Vagina (tissue), 2 donors: Measurements from ENCODE around the gene ASTN2. TPM values are rescaled to one million over a fixed set of nuclear protein-coding genes. Genes with fewer than 3 reads are reported as not detected.

Experiments
- DNase-seq, 2 donors: peaks; one replicate each; pipeline ENCODE4 v3.0.0-alpha.2; 2017; ENCODE audit errors: extremely low spot score in 2 of 2
- H3K27ac ChIP-seq: fragments of 200-600 bp; sonication (generic); one replicate; pipeline ENCODE4 v1.5.1; 2019
- H3K27me3 ChIP-seq: fragments of 200-600 bp; sonication (generic); one replicate; pipeline ENCODE4 v1.5.1; 2019
- H3K36me3 ChIP-seq, 2 donors: fragments of 200-600 bp; sonication (generic); one replicate each; pipeline ENCODE4 v1.5.1; 2017 to 2019
- H3K4me1 ChIP-seq: fragments of 200-600 bp; sonication (generic); one replicate; pipeline ENCODE4 v1.5.1; 2019
- H3K4me3 ChIP-seq, 2 donors: fragments of 200-600 bp; sonication (generic); 1 replicate in 1 of 2; 2 replicates in 1 of 2; pipeline ENCODE4 v1.5.1; 2016 to 2019
- H3K9me3 ChIP-seq: fragments of 200-600 bp; sonication (generic); one replicate; pipeline ENCODE4 v1.5.1; 2019
- POLR2A ChIP-seq, 2 donors: fragments of 450-650 bp; IDR thresholded peaks; one replicate each; pipeline ENCODE4 v1.6.1; 2017; ENCODE audit warnings: antibody characterized with exemption in 2 of 2, mild to moderate bottlenecking in 2 of 2, moderate library complexity in 2 of 2
- POLR2AphosphoS5 ChIP-seq, 2 donors: sonication (generic); formaldehyde crosslinking; IDR thresholded peaks; one replicate each; pipeline ENCODE4 v1.9.0; 2017; ENCODE audit warnings: antibody characterized with exemption in 2 of 2, mild to moderate bottlenecking in 2 of 2, low read depth in 1 of 2; ENCODE audit not compliant: insufficient read depth in 1 of 2
- intact Hi-C: fragments of 100-400 bp; cut with DNase I; formaldehyde crosslinking; loops from one replicate; pipeline ENCODE4 v1.15.1; 2023
- total RNA-seq: library from RNA; depleted of rRNA; stranded (reverse); fragments of >200 nt; gene quantifications from one replicate; pipeline ENCODE4 v1.2.3, GENCODE V29; 2016
- TF ChIP-seq, protein P1 (sequence below), 3 experiments: fragments of 450-650 bp in 2 of 3; fragments of 200-600 bp in 1 of 3; sonication (generic) in 1 of 3; IDR thresholded peaks; one replicate each; pipeline ENCODE4 v1.5.1; 2017 to 2019; ENCODE audit warnings: antibody characterized with exemption in 3 of 3, mild to moderate bottlenecking in 2 of 3, moderate library complexity in 2 of 3

Gene ASTN2
- total RNA-seq, 1 donor from 2014 or later = 4.4 TPM

DNA sequence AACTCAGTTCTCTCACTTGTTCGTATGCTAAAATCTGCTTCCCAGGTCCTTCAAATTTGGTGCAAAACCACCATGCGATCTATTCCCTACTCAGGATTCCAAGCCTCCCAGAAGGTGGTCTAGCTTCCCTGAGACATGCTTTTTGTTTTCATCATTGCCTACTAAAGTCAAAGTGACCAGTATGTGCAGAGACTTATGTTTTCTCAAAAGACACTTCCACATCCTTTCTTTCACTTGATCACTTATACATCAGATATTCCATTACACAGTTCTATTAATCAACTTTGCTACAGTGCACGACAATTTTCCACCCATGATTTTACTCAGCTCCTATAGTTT lies 1019.2 kb downstream of the ASTN2 start:
- Histone ChIP-seq H3K9me3 (no peaks in the 10 kb centered on the region), H3K27me3 (no peaks in the 10 kb centered on the region), H3K4me1 (no peaks in the 10 kb centered on the region), H3K27ac (no peak overlapping the region), H3K36me3 (peaks cover 0 to 20% of the 10 kb centered on the region in 2 donors), H3K4me3 (no peak overlapping the region)
- intact Hi-C loops = no loop called here
- no peak for DNase-seq
- TF ChIP-seq, protein P1, sequence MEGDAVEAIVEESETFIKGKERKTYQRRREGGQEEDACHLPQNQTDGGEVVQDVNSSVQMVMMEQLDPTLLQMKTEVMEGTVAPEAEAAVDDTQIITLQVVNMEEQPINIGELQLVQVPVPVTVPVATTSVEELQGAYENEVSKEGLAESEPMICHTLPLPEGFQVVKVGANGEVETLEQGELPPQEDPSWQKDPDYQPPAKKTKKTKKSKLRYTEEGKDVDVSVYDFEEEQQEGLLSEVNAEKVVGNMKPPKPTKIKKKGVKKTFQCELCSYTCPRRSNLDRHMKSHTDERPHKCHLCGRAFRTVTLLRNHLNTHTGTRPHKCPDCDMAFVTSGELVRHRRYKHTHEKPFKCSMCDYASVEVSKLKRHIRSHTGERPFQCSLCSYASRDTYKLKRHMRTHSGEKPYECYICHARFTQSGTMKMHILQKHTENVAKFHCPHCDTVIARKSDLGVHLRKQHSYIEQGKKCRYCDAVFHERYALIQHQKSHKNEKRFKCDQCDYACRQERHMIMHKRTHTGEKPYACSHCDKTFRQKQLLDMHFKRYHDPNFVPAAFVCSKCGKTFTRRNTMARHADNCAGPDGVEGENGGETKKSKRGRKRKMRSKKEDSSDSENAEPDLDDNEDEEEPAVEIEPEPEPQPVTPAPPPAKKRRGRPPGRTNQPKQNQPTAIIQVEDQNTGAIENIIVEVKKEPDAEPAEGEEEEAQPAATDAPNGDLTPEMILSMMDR (IDR thresholded peaks at IDR 0.05) = no peak
- TF ChIP-seq POLR2A (IDR thresholded peaks at IDR 0.05) (no peak), POLR2AphosphoS5 (IDR thresholded peaks at IDR 0.05; ENCODE audit: insufficient read depth in 1 of 2, low read depth in 1 of 2) (no peak)

DNA sequence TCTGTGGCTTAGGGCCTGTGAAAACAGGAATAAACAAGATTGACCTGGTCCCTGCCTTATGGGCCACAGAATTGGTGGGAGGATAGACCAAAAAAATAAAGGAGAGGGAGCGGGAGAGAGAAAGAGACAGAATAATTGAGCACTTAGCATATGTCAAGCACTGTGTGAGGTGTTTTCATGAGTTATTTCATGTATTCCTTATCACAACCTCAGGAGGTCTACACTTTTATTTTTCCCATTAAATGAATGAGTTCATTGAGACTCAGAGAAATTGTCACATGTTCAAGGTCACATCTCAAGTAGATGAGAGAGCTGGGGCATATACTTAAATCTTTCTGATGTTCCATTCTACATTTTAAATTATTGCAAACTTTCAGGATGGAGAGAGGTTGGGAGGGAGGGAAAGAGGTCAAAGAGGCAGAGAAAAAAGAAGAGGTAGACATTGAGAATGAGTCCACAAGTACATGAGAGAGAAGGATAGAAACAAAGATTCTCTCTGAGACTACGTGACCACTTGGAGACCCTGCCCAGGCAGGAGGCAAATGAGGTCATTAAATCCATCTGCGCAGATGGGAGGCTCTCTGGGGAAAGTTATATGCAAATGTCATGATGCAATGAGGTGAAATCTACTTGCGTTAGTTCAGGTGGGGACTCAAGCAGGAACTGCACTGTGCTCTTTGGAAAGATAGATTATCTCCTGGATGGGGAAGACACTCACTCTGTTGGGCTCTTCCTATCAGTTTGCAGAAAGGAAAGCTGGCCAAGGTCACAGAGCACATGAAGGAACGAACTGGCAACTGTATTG lies 1019.8 kb downstream of the ASTN2 start:
- Histone ChIP-seq H3K4me3 (no peak overlapping the region), H3K27me3 (no peaks in the 10 kb centered on the region), H3K36me3 (peaks cover 0 to 20% of the 10 kb centered on the region in 2 donors), H3K4me1 (no peaks in the 10 kb centered on the region), H3K27ac (no peak overlapping the region), H3K9me3 (no peaks in the 10 kb centered on the region)
- intact Hi-C loops = no loop called here
- no peak for DNase-seq
- TF ChIP-seq POLR2A (IDR thresholded peaks at IDR 0.05) (no peak), POLR2AphosphoS5 (IDR thresholded peaks at IDR 0.05; ENCODE audit: insufficient read depth in 1 of 2, low read depth in 1 of 2) (no peak)
- TF ChIP-seq, protein P1 (IDR thresholded peaks at IDR 0.05) = no peak

DNA sequence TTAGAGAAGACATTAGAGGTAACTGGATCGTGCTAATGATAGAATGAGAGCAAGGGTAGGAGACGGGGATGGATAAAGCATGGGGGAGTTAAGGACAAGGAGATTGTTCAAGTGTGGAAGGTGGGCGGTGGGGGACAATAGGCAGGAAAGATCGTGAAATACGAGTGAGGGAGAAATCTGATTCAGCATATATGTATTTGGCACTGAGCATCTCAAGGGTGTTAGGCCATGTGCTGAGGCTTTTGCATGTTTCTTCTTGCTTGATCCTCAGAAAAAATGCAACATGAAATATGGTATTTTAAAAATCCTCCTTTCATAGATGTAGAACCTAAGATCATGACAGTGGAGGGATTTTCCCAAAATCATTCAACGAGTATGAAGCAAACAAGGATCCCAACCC lies 1020.8 kb downstream of the ASTN2 start:
- intact Hi-C loops = no loop called here
- Histone ChIP-seq H3K27ac (no peak overlapping the region), H3K4me3 (no peak overlapping the region), H3K4me1 (no peaks in the 10 kb centered on the region), H3K9me3 (no peaks in the 10 kb centered on the region), H3K36me3 (peaks cover 0 to 20% of the 10 kb centered on the region in 2 donors), H3K27me3 (no peaks in the 10 kb centered on the region)
- DNase-seq = no peak
- TF ChIP-seq POLR2AphosphoS5 (IDR thresholded peaks at IDR 0.05; ENCODE audit: insufficient read depth in 1 of 2, low read depth in 1 of 2) = no peak
- TF ChIP-seq, protein P1 (IDR thresholded peaks at IDR 0.05) = no peak
- no peak for TF ChIP-seq POLR2A (IDR thresholded peaks at IDR 0.05)

DNA sequence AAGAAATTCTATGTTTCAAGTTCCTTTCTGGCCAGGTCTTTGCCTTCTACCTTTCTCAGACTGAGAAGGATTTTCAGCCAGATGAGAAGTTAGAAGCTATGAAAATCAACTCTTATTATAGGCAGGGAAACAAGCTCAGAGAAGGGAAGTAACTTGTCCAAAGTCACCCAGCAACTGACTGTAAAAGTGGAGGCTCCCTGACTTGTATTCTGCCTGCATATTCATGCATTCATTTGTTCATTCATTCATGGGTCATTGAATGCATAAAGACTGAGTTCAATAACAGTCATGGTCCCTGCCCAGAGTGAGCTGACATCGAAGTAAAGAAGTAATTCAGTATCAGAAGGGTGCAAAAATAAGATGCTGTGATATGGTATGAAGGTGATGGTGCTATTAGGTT lies 1021.7 kb downstream of the ASTN2 start:
- Histone ChIP-seq H3K36me3 (peaks cover 0 to 20% of the 10 kb centered on the region in 2 donors), H3K27me3 (no peaks in the 10 kb centered on the region), H3K4me1 (no peaks in the 10 kb centered on the region), H3K27ac (no peak overlapping the region), H3K9me3 (no peaks in the 10 kb centered on the region), H3K4me3 (no peak overlapping the region)
- no peak for TF ChIP-seq POLR2A (IDR thresholded peaks at IDR 0.05)
- TF ChIP-seq, protein P1 (IDR thresholded peaks at IDR 0.05) = no peak
- TF ChIP-seq POLR2AphosphoS5 (IDR thresholded peaks at IDR 0.05; ENCODE audit: insufficient read depth in 1 of 2, low read depth in 1 of 2) = no peak
- no peak for DNase-seq
- intact Hi-C loops = no loop called here

DNA sequence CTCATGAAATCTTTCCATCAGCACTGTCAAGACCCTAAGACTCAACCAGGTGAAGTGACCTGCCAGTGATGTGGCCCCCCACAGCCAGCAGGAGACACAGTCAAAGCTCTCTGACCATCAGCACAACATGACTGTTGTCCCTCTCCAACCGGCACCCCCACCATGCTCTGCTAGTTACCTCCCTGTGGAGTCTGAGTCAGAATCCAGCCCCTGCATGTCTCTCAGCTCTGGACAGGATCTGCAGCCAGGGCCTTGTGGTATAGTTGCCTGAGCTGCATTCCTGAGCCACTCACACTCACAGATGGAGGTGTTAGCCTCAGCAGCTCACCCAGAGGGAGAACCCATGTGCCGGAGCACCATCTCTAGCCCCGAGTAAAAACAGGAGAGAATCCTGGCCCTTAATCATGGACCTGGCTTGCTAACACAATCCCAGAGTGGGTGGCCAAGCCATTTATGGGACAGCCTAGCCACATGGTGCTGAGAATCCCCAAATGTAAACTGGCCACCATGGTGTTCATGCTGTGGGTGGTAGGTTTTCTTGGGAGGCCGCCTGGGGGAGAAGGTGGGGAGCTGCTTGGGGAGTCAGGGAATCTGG lies 1023.5 kb downstream of the ASTN2 start:
- Histone ChIP-seq H3K9me3 (no peaks in the 10 kb centered on the region), H3K27ac (no peak overlapping the region), H3K4me1 (no peaks in the 10 kb centered on the region), H3K36me3 (peaks cover 0 to 8% of the 10 kb centered on the region in 2 donors), H3K27me3 (no peaks in the 10 kb centered on the region), H3K4me3 (no peak overlapping the region)
- DNase-seq = no peak
- TF ChIP-seq POLR2AphosphoS5 (IDR thresholded peaks at IDR 0.05; ENCODE audit: insufficient read depth in 1 of 2, low read depth in 1 of 2) = no peak
- TF ChIP-seq POLR2A (IDR thresholded peaks at IDR 0.05) = no peak
- TF ChIP-seq, protein P1 (IDR thresholded peaks at IDR 0.05) = no peak
- intact Hi-C loops = no loop called here
